AG04450 (cell line): ENCODE results near the gene CPT1A. TPM values are rescaled to one million over a fixed set of nuclear protein-coding genes. Genes with fewer than 3 reads are reported as not detected.

Experiments
- CTCF ChIA-PET: fragments of 300-600, 350-600 bp; formaldehyde crosslinking; extraction: SDS; loops from one replicate; lab custom pipeline; 2022; ENCODE audit warnings: antibody characterized with exemption, inconsistent platforms; lab: Charles Lee
- POLR2A ChIA-PET: fragments of 350-600 bp; formaldehyde crosslinking; extraction: SDS; loops from one replicate; lab custom pipeline; 2021; ENCODE audit warnings: antibody characterized with exemption, inconsistent platforms; lab: Yijun Ruan, JAX
- DNase-seq: peaks from one replicate; pipeline ENCODE4 v3.0.0-alpha.2; 2011; ENCODE audit warnings: low read depth, low spot score
- H3K27ac ChIP-seq: one replicate; pipeline ENCODE4 v1.5.1; 2012; ENCODE audit warnings: low read depth, low read length, control low read depth
- H3K27me3 ChIP-seq: one replicate; pipeline ENCODE4 v1.6.0; 2012; ENCODE audit warnings: low read length; ENCODE audit not compliant: control insufficient read depth, insufficient read depth
- H3K4me3 ChIP-seq: 2 replicates; pipeline ENCODE4 v1.5.1; 2011; ENCODE audit warnings: mild to moderate bottlenecking, low read depth, low read length, control low read depth
- H3K9me3 ChIP-seq: 2 replicates; pipeline ENCODE4 v1.5.1; 2012; ENCODE audit warnings: low read length; ENCODE audit not compliant: control insufficient read depth, insufficient read depth
- CTCF ChIP-seq: IDR thresholded peaks from 2 replicates; pipeline ENCODE4 v1.5.1; 2011; ENCODE audit warnings: low read depth, low read length, control low read depth, inconsistent platforms
- polyA plus RNA-seq: library from polyadenylated mRNA; depleted of rRNA; stranded (reverse); fragments of >200 nt; gene quantifications from 2 replicates; pipeline ENCODE4 v1.2.3, GENCODE V29; 2011

CPT1A gene
- polyA plus RNA-seq, 1 experiment: 12.4 TPM

GRCh38 chr11:68837583-68838571, 3.8 kb downstream of the CPT1A start:
- peak overlapping the region; percentile 94 for H3K27ac ChIP-seq
- POLR2A ChIA-PET: interaction anchor here (0.6 kb wide), 2 partner anchors 12 to 46 kb away, joined by 3 to 5 read pairs; no protein-coding TSS in a partner anchor

DNA sequence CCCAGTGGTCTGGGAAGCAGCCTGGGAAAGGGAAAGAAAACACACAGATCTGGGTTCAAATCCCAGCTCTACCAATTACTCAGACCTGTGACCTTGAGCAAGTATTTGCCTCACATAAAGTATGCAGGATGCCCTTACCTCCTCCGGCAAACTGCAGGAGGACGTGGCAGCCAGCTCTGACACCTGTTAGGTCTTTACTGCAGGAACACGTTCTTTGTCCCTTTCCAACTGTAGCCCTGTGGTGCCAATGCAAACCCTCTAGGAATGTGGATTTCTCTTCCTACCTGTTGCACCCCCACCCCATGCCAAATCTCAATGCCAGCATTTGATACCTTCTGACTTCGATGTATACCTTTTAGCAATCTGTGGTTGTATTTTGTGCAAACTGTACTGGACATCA, 6.0 kb downstream of the CPT1A start:
- no peak for TF ChIP-seq CTCF
- Histone ChIP-seq H3K27me3 (no peaks in the 10 kb centered on the region), H3K4me3 (no peak overlapping the region), H3K9me3 (no peaks in the 10 kb centered on the region), H3K27ac (no peak overlapping the region)
- POLR2A ChIA-PET: no interaction called here
- DNase-seq: no peak
- CTCF ChIA-PET: no interaction called here

More at GRCh38 chr11:68837583-68838571, 3.8 kb downstream of the CPT1A start:
- H3K27me3 ChIP-seq: no peaks in the 10 kb centered on the region
- no peak for TF ChIP-seq CTCF
- no peak for DNase-seq
- CTCF ChIA-PET: no interaction called here
- H3K9me3 ChIP-seq: no peaks in the 10 kb centered on the region
- no peak overlapping the region for H3K4me3 ChIP-seq

GRCh38 chr11:68835328-68835727, 6.4 kb downstream of the CPT1A start:
- Histone ChIP-seq H3K4me3 (no peak overlapping the region), H3K27ac (no peak overlapping the region), H3K9me3 (no peaks in the 10 kb centered on the region), H3K27me3 (no peaks in the 10 kb centered on the region)
- CTCF ChIA-PET: no interaction called here
- POLR2A ChIA-PET: no interaction called here
- no peak for DNase-seq
- no peak for TF ChIP-seq CTCF

- no peak overlapping the region for H3K27ac ChIP-seq
- POLR2A ChIA-PET: no interaction called here
- no peak for DNase-seq
Measured at GRCh38 chr11:68832476-68833181, 9.1 kb downstream of the CPT1A start.

More at GRCh38 chr11:68832476-68833181, 9.1 kb downstream of the CPT1A start:
- CTCF ChIA-PET: no interaction called here
- no peak for TF ChIP-seq CTCF
- Histone ChIP-seq H3K27me3 (no peaks in the 10 kb centered on the region), H3K4me3 (no peak overlapping the region), H3K9me3 (no peaks in the 10 kb centered on the region)
